NCI-H128 (cell line): ENCODE data around the gene TOPBP1.

Experiments used
- DNase-seq: peaks from one replicate; lab custom pipeline; 2025; ENCODE audit not compliant: unreplicated experiment; lab: John Stamatoyannopoulos, UW

The TOPBP1 gene

DNA sequence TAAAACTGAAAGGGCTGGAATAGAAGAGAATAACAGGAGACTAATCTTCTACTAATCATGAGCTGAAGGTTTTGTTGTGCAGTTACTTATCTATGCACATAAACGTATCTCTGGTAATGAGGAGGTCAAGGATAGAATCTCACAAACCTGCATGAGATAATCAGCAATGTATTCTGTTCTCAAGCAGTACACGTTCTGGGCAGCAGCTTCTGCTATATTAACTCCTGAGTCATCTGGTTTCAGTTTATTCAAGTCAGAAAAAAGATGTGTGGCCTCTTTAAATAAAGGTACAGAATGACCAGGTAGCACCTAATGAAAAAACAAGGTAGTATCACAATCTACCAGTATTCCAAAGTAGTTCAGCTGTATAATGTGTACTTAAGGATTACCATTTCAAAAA lies 53.4 kb downstream of the TOPBP1 start:
- DNase-seq, result no peak

- no peak for DNase-seq
Observed at GRCh38 chr3:133607816-133608215, 53.9 kb downstream of the TOPBP1 start.

DNA sequence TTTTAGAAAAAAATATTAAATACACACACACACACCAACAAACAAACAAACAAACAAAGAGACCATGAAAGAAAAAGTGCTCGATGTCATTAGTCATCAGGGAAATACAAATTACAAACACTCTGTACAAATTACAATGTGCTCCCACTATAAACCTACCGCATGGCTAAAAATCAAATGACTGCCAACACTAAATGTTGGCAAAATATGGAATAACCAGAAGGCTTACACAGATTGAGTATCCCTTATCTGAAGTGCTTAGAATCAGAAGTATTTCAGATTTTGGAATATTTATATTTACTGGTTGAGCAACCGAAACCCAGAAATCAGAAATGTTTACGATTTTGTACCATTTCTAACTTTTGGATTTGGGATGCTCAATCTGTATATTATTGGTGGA lies 54.8 kb downstream of the TOPBP1 start:
- DNase-seq, result no peak

GRCh38 chr3:133606342-133606741 lies 55.4 kb downstream of the TOPBP1 start:
- no peak for DNase-seq

DNA sequence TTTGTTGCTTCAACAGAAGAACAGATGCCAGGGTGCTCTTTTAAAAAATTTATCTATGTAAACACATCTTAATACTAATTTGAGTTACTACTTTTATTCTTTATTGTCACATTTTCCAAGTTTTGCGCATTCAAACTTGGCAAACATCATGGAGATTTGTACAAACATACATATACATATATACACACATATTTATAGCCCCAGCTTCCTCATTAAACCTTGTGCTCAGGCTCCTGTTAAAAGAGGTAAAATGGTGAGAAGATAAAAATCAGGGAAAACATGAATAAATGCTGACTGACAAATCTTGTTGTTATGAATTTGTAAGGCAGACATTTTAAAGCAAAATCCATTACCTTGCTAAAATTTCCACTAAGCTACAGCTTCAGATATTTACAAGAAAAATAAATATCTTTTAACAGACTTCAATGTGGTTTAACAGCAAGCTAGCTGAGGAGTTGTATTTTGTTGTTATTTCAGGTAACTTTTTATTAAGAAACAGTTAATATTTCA lies 61.1 kb downstream of the TOPBP1 start:
- DNase-seq, result no peak

DNA sequence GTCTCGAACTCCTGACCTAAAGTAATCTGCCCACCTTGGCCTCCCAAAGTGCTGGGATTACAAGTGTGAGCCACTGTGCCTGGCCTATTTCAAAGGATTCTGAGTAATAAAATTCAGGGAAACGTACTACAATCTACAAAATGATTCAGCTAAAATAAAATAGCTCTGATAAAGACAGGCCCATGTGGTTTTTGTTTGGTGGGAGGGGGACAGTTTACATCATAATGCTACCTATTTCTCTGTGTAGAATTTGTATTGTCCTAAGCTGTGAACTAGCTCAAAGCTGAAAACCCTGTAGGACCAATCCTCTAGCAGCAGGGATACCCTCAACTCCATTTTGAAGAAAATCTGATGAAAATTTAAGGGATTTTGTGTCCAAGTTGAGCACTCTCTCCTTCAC lies 62.5 kb downstream of the TOPBP1 start:
- DNase-seq, result no peak

GRCh38 chr3:133598405-133598804 lies 63.3 kb downstream of the TOPBP1 start:
- no peak for DNase-seq

DNA sequence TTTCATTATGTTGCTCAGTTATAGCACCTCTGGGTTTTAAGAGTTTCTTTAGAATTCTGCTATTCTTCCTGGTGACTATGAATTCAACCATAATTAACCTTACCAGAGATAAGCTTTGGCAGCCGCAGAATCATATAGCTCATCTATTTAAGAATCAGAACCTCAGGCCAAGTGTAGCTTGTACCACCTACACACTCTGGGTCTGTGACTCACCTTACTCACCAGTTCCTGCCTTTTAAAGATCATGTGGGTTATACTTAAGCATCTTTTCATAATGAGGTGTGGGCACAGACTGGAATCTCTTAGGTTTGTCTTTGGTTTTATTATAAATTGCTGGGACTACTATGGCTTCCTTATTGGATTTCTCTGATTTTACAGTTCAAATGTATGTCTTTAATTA lies 66.4 kb downstream of the TOPBP1 start:
- DNase-seq, result no peak

DNA sequence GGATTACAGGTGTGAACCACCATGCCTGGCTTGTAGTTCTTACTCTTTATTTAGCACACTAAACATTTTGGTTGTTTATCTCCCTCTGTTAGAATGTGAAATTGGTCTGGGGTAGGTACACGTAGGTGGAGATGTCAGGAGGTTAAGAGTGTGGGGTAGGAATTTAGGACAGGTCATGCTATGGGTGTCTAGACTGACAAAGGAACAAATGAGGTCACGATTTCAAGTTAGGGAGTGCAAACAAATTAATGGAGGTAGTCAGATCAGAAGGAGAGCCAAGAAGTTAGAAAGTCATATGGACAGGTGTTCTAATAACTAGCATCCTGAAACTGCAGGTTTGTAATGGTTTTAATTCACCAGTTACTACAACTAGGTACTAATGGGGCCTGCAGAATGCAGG lies 68.5 kb downstream of the TOPBP1 start:
- DNase-seq, result no peak

- no peak for DNase-seq
Observed at GRCh38 chr3:133592843-133593242, 68.9 kb downstream of the TOPBP1 start.

GRCh38 chr3:133591271-133591742 lies 70.4 kb downstream of the TOPBP1 start:
- no peak for DNase-seq

DNA sequence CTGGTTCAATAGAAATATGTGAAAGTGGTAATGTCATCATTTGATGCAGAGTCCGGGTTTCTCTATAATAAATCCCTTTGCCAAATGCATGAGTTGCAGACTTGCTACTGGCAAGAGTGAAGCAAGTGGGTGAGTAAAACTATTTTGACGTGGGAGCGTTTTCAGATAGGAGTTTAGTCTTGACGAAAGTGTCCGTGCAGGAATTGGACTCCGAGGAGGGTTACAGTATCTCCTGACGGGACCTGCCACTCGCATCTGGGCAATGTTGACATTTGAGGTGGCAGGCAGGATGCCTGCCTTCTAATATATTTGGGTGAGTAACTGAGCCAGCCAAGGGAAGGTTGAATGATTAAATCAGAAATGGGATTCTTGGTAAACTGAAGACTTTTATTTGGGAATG lies 72.2 kb downstream of the TOPBP1 start:
- no peak for DNase-seq

- no peak for DNase-seq
Observed at GRCh38 chr3:133588784-133589465, 72.8 kb downstream of the TOPBP1 start.

- DNase-seq, result no peak
Observed at GRCh38 chr3:133588035-133588434, 73.7 kb downstream of the TOPBP1 start.

- DNase-seq, result no peak
Observed at GRCh38 chr3:133583396-133583795, 78.3 kb downstream of the TOPBP1 start.

GRCh38 chr3:133578548-133579191 lies 83.1 kb downstream of the TOPBP1 start:
- no peak for DNase-seq

GRCh38 chr3:133576169-133576568 lies 85.6 kb downstream of the TOPBP1 start:
- no peak for DNase-seq

DNA sequence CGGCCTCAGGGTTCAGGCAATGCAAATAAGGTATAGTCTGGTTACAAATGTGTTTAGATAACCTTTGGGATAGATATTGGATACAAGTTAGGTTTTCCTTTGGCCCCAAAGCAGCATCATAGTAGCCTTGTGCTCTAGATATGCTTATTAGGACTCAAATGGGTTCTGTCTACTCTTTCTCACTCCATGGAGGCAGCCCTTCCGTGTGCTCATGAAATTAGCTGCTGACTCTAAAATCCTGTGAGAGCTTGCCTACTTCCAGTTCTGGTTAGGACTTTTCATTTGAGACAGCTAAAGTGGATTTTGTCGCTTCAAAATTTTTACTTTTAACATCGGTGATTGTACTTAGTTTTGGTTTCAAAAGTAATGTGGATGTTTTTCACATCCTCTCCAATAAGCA lies 86.7 kb downstream of the TOPBP1 start:
- DNase-seq, result no peak

- DNase-seq, result no peak
Observed at GRCh38 chr3:133574260-133574881, 87.4 kb downstream of the TOPBP1 start.

GRCh38 chr3:133573629-133574194 lies 88.0 kb downstream of the TOPBP1 start, which contains the start of gene CDV3:
Gene CDV3 (plus strand): TSS chr3:133573686. CDS start chr3:133574045, 359 bp downstream.
- no peak for DNase-seq

- no peak for DNase-seq
Observed at GRCh38 chr3:133573054-133573628, 88.6 kb downstream of the TOPBP1 start.
